Measurements from ENCODE around the gene ARAP1.

ARAP1 gene

DNA sequence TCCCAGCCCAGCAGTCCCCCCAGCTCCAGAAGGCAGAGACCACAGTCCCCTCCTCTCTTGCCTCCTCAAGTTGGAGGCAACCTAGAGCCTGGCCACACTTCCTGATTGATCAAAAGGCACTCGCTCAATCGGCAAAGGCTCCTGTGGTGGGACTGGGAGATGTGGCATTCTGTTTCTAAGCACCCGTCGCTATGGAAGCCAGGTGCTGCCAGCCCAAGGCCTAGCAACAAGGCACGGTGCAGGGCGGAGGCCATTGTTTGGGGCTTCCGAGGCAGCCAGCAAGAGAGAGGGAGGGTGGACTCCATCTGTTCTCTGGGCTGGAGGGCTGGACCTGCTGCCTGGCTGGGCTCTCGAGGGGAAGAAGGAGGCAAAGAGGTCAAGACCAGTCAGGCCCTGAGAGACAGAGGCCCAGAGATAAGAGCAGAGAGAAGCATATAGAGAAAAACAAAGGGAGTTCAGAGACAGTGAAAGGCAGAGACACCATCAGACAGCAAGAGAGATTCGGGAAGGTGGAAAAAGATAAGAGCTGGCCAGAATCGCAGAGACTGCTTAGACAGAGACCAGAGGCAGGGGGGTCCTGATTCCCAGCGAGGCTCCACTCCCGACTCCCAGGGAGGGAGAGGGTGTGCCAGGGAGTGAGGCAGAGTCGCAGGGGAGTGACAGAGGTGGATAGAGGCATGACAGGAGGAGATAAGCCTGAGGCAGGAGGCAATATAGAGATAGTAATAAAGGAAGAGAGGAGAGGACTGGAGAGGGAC is 99.2 kb downstream of the ARAP1 start:
- no peak for FAIRE-seq

DNA sequence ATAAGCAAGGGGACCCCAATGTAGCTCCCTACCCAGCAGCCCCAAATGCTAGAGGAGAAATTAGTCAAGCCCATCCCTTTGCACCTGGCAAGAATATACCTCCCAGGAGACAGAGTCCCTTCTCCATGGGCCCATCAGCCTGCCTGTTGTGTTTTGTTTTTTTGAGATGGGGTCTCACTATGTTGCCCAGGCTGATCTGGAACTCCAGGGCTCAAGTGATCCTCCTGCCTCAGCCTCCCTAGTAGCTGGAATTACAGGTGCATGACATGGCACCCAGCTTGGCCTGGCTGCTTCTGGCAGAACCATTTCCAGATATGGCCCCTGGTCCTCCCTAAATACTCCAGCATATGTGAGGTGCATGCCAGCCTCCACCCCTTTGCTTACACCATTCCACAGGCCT is 100.1 kb downstream of the ARAP1 start:
- FAIRE-seq, result no peak

DNA sequence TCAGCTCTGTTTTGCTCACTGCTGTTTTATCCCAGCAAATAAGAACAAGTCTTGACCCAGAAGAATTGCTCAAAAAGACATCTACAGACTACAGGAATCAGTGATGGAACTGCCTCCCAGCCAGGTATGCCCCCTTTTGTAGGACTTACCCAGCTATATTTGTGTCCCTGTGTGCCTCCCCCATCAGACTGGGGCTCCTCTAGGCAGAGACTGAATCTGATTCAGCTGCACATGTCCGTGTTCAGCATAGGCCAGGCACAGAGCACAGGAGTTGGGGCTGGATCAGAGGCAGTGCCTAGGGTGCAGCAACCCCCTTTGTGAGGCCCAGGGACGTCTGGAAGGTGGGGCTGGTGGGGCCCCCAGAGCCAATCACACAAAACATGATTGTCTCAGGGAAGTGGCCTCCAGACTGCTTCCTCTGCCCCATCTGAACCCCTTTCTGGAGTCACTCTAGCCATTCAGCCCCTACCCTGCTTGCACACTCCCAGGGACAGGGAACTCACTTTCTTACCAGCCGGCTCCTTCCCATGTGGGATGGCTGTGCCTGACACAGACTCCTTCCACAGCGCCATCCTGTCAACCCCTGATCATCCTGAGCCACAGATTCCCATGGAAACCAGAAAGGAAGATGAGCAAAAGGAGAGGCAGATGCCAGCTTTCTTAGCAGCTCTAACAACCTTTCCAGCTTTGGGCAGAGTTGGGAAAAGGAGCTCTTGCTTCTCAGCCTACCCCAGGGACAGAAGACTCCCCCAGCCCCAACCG is 102.8 kb downstream of the ARAP1 start:
- no peak for FAIRE-seq

DNA sequence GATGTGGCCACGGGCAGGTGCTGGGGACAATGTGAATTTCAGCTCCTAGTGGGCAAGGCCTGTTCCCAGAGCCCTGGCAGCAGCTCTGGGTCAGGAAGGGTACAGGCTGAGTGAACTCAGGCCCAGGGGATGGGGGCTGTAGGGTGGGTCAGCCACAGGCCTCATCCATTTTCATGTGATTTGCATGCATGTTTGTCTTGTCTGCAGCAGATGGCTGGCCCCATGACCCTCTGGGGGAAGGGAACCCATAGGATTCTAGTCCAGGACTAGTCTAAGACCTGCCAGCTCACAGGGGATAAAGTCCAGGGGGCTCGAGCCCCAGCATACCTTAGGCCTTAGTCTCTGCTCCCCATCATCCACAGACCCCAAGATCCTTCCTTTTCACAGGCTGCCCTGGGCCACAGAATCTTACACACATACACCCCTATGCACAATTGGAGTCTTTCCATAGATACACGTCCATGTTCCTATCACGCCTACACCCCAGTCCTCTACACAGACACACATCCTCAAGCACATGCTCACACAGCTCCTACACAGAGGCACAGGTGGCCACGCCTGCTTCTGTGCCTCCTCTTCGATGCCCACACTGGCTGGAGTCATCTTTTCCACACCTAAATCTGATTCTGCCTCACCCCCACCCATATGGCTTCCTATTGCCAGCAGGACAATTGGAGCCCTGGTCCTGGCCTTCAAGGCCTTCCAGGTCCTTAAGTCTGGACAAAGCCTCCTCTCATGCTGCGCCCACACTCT is 103.6 kb downstream of the ARAP1 start:
- no peak for FAIRE-seq

DNA sequence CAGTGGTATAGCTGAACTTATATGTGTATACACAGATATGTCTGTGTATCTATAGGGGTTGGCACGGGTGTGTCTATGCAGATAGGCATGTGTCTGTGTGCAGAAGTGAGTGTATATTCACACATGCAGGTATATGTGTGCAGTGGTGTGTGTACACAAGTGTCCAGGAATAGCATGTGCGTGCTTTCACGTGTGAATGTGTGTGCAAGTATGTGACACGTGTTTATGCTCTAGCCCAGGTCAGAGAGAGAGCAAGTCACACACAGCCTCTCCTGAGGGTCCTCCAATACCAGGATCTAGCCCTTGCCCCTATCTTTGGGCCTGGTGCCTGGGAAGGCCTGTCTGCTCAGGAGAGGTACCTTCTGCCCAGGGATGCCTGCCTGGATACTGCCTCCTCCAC is 104.3 kb downstream of the ARAP1 start:
- FAIRE-seq, result no peak

DNA sequence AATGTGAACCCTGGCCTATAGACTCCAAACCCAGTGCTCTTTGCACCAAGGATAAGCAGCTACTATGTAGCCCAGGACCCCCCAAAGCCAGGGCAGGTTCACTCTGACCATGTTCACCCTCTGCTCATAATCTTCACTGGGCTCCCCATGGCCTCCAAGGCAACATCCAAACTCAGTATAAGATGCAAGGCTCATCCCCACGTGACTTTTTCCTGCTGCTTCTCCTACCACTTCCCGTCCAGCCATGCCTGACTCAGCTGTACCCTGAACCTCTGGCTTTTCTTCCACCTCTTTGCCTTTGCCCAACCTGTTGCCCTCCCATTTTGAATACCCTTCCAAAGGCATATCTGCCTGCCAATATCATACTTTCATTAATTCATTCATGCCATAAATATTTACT is 105.7 kb downstream of the ARAP1 start:
- FAIRE-seq, result no peak

DNA sequence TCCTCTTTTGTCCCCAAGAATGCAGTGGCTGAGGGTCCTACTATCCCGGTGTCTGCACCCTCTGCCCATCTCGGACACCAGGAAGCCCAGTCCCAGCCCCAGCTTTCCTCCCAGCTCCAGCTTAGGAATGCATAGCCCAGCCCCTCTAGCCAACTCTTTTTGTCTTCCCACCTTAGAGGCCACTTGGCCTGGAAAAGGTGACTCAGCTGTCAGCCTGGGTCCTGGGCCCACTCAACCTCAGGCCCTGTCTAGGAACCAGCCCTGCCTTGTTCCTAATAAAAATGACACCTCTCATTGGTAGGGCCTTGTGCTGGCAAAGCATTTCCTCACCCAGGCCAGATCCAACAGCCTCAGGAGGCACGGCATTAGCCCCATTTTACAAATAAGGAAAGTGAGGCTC is 106.2 kb downstream of the ARAP1 start:
- no peak for FAIRE-seq

DNA sequence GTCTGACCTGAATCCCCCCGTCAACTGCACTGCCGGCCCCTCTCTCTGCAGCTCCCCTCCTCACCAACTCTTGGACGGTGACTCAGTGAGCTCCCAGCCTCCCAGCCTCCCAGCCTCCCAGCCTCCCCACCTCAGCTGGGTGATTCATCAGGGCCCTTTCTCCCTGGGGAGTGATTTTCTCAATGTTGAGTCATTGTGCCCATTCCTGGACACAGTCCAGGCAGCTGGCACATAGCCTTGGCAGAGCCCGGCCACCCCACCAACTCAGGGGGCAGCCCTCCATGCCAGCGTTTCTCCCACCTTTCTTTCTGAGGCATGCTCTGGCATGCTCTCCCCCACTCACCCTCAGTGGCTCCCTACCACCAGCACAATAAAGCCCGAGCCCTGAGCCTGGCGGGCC is 108.7 kb downstream of the ARAP1 start:
- FAIRE-seq, result no peak

DNA sequence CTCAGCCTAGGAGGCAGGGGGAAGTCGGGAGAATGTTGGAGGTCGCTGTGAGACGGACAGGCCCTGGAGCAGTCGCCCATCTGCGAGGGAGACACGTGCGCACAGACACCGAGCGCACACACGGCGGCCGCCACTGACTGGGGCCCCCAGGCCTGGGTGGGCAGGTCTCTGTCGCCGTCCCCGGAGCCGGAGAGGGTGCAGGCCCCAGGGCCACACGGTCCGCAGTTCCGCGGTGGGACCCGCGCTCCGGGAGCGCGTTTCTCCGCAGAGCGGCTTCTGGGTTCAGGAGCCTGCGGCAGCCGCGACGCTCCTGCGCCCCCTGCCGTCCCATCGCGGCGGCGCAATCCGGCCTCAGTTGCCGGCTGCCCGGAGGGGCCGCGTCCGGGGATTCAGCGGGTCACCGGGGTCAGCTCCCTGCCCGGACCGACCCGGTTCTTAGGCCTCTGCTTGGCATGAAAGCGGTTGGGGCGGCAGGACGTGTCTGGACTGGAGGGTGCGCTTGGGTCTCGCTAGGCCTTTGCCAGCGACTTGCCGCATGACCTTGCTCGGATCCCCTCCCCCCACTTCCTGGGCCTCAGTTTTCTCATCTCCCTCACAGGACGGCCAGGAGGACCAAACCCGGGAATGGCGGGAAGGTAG is 109.2 kb downstream of the ARAP1 start:
- FAIRE-seq, result no peak

DNA sequence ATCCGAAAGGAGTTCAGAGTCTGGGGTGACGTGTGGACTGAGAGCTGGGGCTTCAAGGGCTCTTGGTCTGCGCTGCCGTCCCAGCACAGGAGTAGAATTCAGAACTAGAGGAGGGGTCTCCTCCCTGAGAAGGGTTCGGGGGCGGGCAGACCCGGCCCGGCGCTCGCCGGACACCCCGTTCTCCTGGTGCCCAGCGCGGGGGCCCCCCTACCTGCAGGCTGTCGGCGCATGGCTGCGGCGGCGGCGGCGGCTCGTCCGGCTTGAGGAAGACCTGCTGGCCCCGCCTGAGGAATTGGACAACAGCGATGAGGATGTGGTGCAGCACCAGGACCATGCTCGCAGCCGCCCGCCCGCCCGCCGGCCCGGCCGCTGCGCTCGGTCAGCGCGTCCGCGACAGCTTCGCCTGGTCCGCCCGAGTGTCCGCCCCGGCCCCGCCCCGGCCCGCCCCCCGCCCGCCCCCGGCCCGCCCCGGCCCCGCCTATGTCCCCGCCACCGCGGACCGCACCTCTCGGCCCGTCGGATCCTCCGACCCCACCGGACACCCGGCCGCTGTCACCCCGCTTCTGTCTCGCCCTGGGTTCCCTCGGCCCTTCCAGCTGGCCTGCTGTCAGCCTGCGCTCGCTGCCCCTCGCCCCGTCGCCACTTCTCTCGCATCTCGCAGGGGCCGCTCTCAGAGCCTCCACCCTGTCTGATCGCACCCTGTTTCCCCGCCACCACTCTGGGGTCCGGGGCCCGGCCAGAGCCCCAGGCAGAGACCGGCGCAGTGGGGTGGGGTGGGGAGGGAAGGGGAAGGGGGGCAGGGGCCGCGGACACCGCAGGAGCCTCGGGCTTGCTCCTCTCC is 109.9 kb downstream of the ARAP1 start:
- no peak for FAIRE-seq

DNA sequence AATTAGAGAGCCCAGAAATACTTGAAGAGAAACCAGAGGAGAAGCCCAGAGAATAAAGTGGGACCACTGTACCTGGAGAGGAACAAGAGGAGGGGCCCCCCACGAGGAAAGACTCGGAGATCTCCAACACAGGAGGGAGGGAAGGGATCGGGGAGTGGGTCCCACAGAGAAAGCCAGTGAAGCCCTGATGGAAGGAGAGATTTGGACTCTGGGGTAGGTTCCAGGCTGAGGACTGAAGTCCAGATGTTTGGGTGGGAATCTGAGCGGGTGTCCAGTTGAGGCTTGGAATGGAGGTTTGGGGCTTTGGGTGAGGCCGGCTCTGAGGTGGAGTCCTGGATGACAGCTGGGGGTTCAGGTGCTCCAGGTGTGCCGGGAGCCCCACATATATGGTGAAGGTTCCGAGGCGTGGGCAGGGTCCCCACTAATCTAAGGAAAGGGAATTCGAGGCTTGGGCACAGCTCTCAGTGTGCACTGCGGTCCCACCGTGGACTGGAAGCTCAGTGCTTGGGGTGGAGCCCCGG is 110.6 kb downstream of the ARAP1 start:
- FAIRE-seq, result no peak

DNA sequence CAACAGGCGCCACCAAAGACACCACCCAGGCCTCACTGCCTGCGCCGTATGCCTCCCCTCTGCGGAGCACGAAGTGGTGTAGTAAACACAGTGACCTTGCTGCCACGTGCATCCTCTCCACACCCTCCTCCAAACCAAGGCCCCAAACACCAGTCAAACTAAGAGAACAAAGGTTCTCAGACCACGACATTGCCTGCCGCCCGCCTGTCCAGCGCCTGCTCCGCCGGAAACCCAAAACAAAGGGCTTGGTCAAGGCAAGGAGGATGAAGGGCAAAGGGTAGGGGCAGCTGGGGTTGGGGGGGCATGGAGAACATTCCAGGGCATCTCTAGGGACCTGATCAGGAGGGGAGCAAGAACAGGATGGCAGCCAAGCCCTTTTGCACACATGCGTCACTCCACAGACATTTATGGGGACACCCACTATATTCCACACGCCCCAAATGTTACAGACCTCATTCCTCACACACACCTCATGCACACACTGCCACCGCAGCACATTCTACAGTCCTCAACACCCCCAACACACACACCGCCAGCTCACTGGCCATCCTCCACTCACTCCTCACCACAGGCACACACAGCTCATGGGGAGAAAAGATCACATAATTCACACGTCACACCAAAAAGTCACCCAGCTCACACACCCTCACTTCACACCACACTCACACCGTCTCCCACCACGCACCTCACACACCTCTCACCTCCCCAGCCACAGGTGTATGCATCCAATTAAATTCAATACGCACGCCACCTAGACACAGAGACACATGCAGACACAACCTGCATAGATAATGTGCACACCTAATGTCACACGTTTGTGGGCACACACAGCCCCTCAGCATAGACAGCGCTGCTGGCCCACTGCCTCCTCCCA is 112.5 kb downstream of the ARAP1 start:
- FAIRE-seq, result no peak

DNA sequence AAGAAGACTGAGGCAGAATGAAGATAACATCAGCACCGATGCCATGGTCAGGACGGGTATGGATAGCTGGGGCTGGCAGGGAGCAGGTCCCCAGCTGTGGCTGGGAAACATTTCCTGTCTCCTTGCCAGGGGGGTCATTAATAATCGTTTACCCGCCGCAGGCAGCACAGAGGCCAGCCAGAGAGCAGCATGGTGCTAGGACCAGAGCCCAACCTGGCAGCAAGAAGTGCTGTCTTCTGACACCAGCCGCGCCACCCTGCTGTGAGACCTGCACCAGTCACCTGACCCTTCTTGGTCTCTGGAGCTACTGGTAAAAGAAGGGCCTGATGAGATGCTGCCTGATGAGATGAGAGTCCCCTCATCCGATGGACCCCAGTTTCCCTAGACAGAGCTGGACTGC is 114.3 kb downstream of the ARAP1 start:
- FAIRE-seq, result no peak

DNA sequence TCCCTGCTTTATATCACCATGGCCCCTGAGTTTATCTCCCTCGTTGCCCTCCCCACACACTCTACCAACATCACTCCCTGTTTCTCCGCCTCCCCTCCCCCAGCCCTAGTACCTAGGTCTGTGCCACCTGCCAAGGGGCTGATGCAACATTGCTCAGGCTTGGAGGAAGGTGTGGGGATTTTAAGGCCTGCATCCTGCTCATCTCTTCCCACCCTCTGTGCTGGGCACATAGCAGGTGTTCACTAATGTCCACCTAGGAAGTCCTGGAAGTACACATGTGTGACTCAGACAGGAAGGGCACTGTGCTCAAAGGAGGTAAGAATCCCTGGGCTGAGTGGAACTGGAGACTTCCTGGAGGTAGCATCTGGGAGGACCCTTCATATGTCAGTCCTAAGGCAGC is 115.0 kb downstream of the ARAP1 start:
- FAIRE-seq, result no peak

DNA sequence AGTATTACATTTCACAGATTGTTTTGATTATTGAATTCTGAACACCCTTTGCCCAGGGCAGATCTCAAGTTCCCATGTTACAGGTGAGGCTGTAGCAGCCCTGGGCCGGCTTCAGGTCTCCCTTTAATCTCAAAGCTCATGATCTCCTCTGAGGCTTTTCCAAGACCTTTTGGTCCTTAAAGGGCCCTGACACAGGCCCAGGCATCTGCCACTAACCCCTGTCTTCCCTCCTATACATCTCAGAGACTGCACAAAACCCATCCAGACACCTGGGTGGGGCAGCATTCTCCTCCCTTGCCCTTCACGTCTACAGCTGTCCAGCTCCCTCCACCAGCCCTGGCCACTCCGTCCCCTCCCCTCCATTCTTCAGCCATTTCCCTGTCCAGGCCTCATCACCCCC is 115.8 kb downstream of the ARAP1 start:
- FAIRE-seq, result no peak

DNA sequence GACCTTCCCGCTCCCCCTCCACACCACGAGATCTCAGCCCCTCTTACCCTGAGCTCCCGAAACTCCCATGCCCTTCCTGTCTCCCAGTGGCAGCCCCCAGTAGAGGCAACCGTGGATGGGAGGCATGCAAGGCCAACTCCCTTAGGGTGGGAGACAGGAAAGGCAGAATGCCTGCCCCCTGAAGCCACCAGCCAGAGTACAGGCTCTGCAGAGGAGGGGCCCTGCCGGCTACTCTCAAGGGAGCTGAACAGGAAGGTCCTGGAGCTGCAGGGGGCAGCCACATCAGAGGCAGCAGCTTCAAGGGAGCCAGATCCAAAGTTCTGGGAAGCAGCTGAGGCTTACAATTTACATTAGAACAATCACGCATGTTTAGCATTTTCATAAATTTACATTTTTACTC is 116.3 kb downstream of the ARAP1 start:
- FAIRE-seq, result no peak

DNA sequence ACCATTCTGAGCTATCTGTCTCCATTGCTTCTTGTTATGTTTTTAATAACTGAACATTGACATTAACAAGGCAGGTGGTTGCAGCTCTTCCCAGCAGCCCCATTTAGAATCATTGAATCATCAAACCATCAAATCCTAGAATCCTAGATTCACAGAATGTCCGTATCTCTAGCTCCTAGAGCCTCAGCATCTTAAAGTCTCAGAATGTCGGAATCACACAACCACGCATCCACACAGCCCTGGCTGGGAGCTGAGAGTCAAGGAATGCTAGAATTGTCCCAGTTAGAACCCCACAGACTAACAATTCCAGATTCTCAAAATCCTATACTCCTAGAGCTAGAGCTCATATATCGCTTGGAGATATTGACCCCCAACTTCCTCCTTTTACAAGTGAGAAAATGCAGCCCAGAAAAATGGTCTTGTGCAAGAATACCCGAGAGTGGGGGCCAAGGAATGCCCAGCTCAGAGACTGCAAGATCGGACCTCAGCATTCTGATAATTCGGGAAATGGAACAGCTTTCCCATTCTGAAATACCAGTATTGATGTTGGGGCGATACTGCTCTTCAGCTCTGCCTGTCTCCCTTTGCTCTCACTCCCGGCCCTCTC is 116.8 kb downstream of the ARAP1 start:
- FAIRE-seq, result no peak

Data from A204.1 (cell line).